Suprapubic skin (tissue), 4 donors: ENCODE results near the gene DDX25. TPM values are rescaled to one million over a fixed set of nuclear protein-coding genes. Genes with fewer than 3 reads are reported as not detected.

Source experiments
- DNase-seq, 2 donors: peaks; one replicate each; pipeline ENCODE4 v3.0.0-alpha.2; 2019; ENCODE audit warnings: low spot score in 2 of 2
- H3K27ac ChIP-seq: fragments of 200-600 bp; sonication (generic); one replicate; pipeline ENCODE4 v1.5.1; 2019
- H3K27me3 ChIP-seq: fragments of 200-600 bp; sonication (generic); one replicate; pipeline ENCODE4 v1.5.1; 2019
- H3K36me3 ChIP-seq: fragments of 200-600 bp; sonication (generic); one replicate; pipeline ENCODE4 v1.5.1; 2019
- H3K4me1 ChIP-seq: fragments of 200-600 bp; sonication (generic); one replicate; pipeline ENCODE4 v1.5.1; 2019
- H3K4me3 ChIP-seq: fragments of 200-600 bp; sonication (generic); one replicate; pipeline ENCODE4 v1.5.1; 2019; ENCODE audit warnings: mild to moderate bottlenecking
- H3K9me3 ChIP-seq: fragments of 200-600 bp; sonication (generic); one replicate; pipeline ENCODE4 v1.5.1; 2019
- CTCF ChIP-seq, 2 donors: fragments of 200-600 bp in 1 of 2; fragments of 450-650 bp in 1 of 2; sonication (generic) in 1 of 2; IDR thresholded peaks; one replicate each; pipeline ENCODE4 v1.5.1; 2016 to 2019; ENCODE audit warnings: antibody characterized with exemption in 2 of 2, mild to moderate bottlenecking in 1 of 2, moderate library complexity in 1 of 2
- EP300 ChIP-seq: sonication (generic); formaldehyde crosslinking; IDR thresholded peaks from one replicate; pipeline ENCODE4 v1.6.1; 2017; ENCODE audit warnings: antibody characterized with exemption
- POLR2A ChIP-seq, 2 donors: fragments of 450-650 bp; IDR thresholded peaks; one replicate each; pipeline ENCODE4 v1.6.1; 2017; ENCODE audit warnings: antibody characterized with exemption in 2 of 2, mild to moderate bottlenecking in 2 of 2, moderate library complexity in 2 of 2
- POLR2AphosphoS5 ChIP-seq, 3 donors: sonication (generic); formaldehyde crosslinking; IDR thresholded peaks; one replicate each; pipeline ENCODE4 v1.6.1; 2017; ENCODE audit warnings: antibody characterized with exemption in 3 of 3
- WGBS: methylation state at CpG from one replicate; pipeline ENCODE4 v1.1.5; 2018; 5-methylcytosine and 5-hydroxymethylcytosine counted together
- total RNA-seq, 4 donors: library from RNA; depleted of rRNA; stranded (reverse); fragments of >200 nt; gene quantifications; one replicate each; pipeline ENCODE4 v1.1.0, GENCODE V29; 2016

Gene DDX25
- total RNA-seq, 4 donors from 2014 or later: 0.15 to 1.2 (median 0.32) TPM; not detected in 1

GRCh38 chr11:125929445-125930075 lies 25.3 kb downstream of the DDX25 start:
- 62% methylated on average over 9 of the region's 9 CpGs for WGBS
- Histone ChIP-seq H3K36me3 (no peaks in the 10 kb centered on the region), H3K9me3 (no peaks in the 10 kb centered on the region), H3K27ac (no peak overlapping the region), H3K27me3 (no peaks in the 10 kb centered on the region), H3K4me1 (peaks cover 7% of the 10 kb centered on the region), H3K4me3 (no peak overlapping the region)
- no peak for TF ChIP-seq POLR2AphosphoS5 (IDR thresholded peaks at IDR 0.05)
- TF ChIP-seq CTCF (IDR thresholded peaks at IDR 0.05): no peak
- TF ChIP-seq EP300: no peak
- no peak for TF ChIP-seq POLR2A (IDR thresholded peaks at IDR 0.05)
- peak in 1 of 2 donors; percentile 34 for DNase-seq

GRCh38 chr11:125930076-125930450 lies 25.8 kb downstream of the DDX25 start:
- Histone ChIP-seq H3K9me3 (no peaks in the 10 kb centered on the region), H3K27me3 (no peaks in the 10 kb centered on the region), H3K27ac (no peak overlapping the region), H3K36me3 (no peaks in the 10 kb centered on the region), H3K4me1 (peaks cover 7% of the 10 kb centered on the region), H3K4me3 (no peak overlapping the region)
- WGBS: 95% methylated on average over 11 of the region's 11 CpGs
- peak in 1 of 2 donors; percentile 2 for DNase-seq
- TF ChIP-seq POLR2AphosphoS5 (IDR thresholded peaks at IDR 0.05) (no peak), CTCF (IDR thresholded peaks at IDR 0.05) (no peak)

DNA sequence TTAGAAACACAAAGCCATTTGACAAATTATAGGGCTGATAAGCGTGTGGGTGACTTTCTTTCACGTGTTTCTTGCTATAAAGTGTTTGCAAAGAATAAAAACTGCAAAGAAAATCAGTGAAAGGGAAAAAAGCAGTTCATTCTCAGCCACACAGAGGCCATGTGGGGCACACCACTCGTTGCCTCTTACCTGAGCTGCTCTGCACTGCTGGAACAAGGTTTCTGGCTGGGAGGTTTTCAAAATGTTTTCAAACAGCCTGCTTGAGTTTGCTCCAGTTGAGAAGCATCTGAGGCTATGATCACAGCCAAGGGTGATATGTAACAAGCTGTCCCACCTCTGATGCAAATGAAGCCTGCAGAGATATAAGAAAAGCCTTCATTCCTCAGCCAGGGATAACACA lies 26.8 kb downstream of the DDX25 start:
- Histone ChIP-seq H3K4me3 (no peak overlapping the region), H3K27me3 (no peaks in the 10 kb centered on the region), H3K36me3 (no peaks in the 10 kb centered on the region), H3K27ac (no peak overlapping the region), H3K4me1 (peaks cover 11% of the 10 kb centered on the region), H3K9me3 (no peaks in the 10 kb centered on the region)
- WGBS: 51% methylated on average over 3 of the region's 3 CpGs
- no peak for DNase-seq
- TF ChIP-seq POLR2A (IDR thresholded peaks at IDR 0.05) (no peak), CTCF (IDR thresholded peaks at IDR 0.05) (no peak), POLR2AphosphoS5 (IDR thresholded peaks at IDR 0.05) (no peak), EP300 (no peak)

DNA sequence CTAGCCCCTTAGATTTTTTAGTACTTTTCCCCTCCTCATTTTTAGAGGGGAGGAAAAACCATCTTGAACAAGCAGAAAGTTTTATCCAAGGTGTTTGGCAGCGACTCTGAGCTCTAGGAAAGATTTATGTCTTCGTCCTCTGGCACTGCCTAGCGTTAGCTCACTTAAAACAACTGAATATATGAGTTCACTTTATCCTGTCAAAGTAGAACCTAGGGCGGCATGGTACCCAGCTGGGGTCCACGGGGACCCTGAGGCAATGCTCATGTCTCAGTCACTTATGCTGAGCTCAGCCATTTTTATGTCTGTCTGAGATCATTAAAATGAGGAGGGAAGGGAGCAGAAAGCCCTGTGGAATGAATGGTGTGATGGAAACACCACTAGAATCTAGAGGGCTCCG lies 27.4 kb downstream of the DDX25 start:
- WGBS: 29% methylated on average over 6 of the region's 6 CpGs
- peak in 1 of 2 donors; percentile 7 for DNase-seq

DNA sequence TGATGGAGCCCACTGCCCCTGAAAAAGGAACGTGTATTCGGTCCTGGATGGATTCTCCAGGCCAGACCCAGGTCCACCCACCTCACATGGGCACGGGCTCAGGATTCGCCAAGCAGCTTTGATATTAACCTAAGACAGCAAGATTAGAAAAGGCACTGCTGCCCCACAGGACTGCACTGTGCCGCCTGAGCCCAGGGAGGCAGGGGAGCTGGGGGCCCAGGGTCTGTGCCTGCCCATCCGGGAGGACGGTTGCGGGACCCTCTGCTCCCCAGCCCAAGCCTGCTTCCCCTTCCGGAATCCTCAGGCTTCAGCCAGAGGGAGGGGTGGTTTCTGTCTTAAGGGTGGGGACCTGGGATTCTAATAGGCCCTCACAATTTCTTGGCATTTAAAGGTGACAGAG lies 28.0 kb downstream of the DDX25 start:
- H3K4me1 ChIP-seq: peaks cover 11% of the 10 kb centered on the region
- H3K36me3 ChIP-seq: no peaks in the 10 kb centered on the region
- no peaks in the 10 kb centered on the region for H3K9me3 ChIP-seq
- TF ChIP-seq EP300: no peak
- TF ChIP-seq POLR2AphosphoS5 (IDR thresholded peaks at IDR 0.05): no peak
- TF ChIP-seq POLR2A (IDR thresholded peaks at IDR 0.05): no peak
- no peak for TF ChIP-seq CTCF (IDR thresholded peaks at IDR 0.05)
- 78% methylated on average over 9 of the region's 9 CpGs for WGBS
- no peak overlapping the region for H3K27ac ChIP-seq
- H3K27me3 ChIP-seq: no peaks in the 10 kb centered on the region
- DNase-seq: peak in 1 of 2 donors; percentile 43
- H3K4me3 ChIP-seq: no peak overlapping the region

More for the DNA sequence above, 27.4 kb downstream of the DDX25 start:
- H3K27ac ChIP-seq: no peak overlapping the region
- no peak overlapping the region for H3K4me3 ChIP-seq
- H3K9me3 ChIP-seq: no peaks in the 10 kb centered on the region
- no peaks in the 10 kb centered on the region for H3K36me3 ChIP-seq
- TF ChIP-seq EP300: no peak
- TF ChIP-seq POLR2A (IDR thresholded peaks at IDR 0.05): no peak
- TF ChIP-seq POLR2AphosphoS5 (IDR thresholded peaks at IDR 0.05): no peak
- TF ChIP-seq CTCF (IDR thresholded peaks at IDR 0.05): no peak
- H3K27me3 ChIP-seq: no peaks in the 10 kb centered on the region
- peaks cover 11% of the 10 kb centered on the region for H3K4me1 ChIP-seq
